H1 (cell line): ENCODE results near the gene CENPM. TPM values are rescaled to one million over a fixed set of nuclear protein-coding genes. Genes with fewer than 3 reads are reported as not detected.

Experiments
- HDAC6 ChIP-seq: IDR thresholded peaks from one replicate; pipeline ENCODE4 v1.7.1; 2012; ENCODE audit warnings: low read depth, mild to moderate bottlenecking, inconsistent platforms, low read length, moderate library complexity
- RBBP5 ChIP-seq: IDR thresholded peaks from 2 replicates; pipeline ENCODE4 v1.7.1; 2012; ENCODE audit warnings: low read depth, mild to moderate bottlenecking, inconsistent platforms, low read length, moderate library complexity, borderline replicate concordance
- polyA plus RNA-seq, 7 experiments: library from polyadenylated mRNA; depleted of rRNA in 3 of 7; stranded (reverse) in 5 of 7; unstranded in 2 of 7; fragments of >200 nt in 5 of 7; fragments of 200-250 nt in 2 of 7; gene quantifications; 1 replicate in 5 of 7; 2 replicates in 1 of 7; 4 replicates in 1 of 7; pipeline versions ENCODE4 v1.2.1 to v1.2.3, GENCODE V29; 2011 to 2013; ENCODE audit warnings: missing spikeins in 2 of 7, mixed read lengths in 2 of 7
- total RNA-seq: library from RNA; stranded (reverse); fragmentation: NEBNext Ultra II Directional; extraction: Animal tissue kit (Norgen Biotek cat#: 25700); gene quantifications from 2 replicates; pipeline ENCODE4 v1.2.1, GENCODE V29; 2021

The CENPM gene
- total and polyA plus RNA-seq, 2 of the 8 experiments (the other 6 are each of a cell fraction or from before 2014, with no cell fraction given), result 32.0 to 80.4 TPM

- TF ChIP-seq HDAC6 (no peak), RBBP5 (no peak)
Observed at GRCh38 chr22:41982865-41983264, 35.9 kb upstream of the CENPM start (continued).
